ENCODE results near the gene MGMT.
A peak's percentile ranks its signal among the peaks of the same experiment; 100 is the strongest.

MGMT gene

DNA sequence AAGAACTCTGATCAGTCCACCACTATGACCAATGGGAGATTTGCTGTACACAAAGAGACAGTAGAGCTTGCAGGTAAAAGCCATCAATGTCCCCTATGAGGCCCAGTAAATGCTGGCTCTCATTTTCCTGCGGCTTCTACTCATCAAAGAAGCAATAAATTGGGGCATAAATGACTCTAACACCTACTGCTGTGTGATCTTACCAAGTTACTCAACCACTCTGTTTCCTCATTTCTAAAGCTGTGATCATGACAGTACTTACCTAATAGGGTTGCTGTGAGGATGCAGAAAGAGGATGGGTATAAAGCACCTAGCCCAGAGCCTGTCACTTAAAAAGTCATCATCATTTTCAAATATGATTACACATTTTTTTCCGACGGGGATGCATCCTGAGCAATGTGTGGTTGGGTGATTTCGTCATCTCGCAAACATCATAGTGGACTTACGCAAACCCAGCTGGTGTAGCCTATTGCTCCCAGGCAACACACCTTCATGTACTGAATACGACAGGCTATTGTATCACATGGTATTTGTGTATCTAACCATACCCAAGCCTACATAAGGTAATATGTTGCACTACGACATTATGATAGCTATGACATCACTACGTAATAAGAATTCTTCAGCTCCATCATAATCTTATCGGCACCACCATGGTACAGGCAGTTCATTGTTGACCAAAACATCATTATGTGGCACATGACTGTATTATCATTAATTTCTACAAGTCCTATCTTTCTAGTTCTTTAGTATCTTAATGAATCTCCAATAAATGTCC is 7.1 kb upstream of the MGMT start:
- no peak for DNase-seq

GRCh38 chr10:129462257-129462795 is 4.7 kb upstream of the MGMT start:
- no peak for DNase-seq

DNA sequence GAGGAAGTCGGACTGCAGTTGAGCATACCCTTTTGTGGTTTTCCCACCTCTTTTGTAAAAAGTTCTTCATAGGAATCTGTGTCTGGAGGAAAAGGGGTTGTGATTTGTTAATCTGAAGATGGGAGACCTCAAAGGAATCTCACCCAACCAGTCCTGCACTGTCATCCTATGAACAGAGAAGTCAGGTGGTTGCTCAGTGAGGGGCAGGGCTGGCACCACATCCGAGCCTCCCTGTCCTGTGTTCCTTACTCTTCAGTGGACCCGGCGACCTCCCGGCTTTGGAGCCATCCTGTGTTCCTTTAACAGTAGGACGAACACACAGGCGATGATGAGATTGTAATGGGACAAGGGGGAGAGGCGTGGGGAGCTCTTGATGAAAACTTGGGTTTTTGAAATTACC is 2.8 kb upstream of the MGMT start:
- no peak for DNase-seq

- no peak for DNase-seq
Observed at GRCh38 chr10:129465796-129466702, 992 bp upstream of the MGMT start.

DNA sequence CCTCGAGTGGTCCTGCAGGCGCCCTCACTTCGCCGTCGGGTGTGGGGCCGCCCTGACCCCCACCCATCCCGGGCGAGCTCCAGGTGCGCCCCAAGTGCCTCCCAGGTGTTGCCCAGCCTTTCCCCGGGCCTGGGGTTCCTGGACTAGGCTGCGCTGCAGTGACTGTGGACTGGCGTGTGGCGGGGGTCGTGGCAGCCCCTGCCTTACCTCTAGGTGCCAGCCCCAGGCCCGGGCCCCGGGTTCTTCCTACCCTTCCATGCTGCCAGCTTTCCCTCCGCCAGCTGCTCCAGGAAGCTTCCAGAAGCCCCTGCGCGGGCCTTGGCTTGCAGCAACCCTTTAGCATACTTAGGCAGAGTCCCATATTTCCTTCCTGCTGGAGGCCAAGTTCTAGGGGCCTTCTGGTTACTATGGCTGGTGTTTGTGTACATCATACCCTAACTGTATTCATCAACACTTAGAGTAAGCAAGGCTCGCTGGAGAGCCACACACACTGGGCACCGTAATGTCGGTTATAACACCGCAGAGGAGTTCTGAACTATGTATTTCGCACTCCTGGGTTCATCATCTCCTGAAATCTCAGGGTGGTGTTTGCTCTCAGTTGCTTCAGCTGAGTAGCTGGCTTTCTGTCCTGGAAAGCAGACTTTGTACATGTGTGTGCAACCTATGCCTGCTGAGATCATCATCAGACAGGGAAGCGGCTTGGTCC is 471 bp downstream of the MGMT start:
- DNase-seq: no peak

DNA sequence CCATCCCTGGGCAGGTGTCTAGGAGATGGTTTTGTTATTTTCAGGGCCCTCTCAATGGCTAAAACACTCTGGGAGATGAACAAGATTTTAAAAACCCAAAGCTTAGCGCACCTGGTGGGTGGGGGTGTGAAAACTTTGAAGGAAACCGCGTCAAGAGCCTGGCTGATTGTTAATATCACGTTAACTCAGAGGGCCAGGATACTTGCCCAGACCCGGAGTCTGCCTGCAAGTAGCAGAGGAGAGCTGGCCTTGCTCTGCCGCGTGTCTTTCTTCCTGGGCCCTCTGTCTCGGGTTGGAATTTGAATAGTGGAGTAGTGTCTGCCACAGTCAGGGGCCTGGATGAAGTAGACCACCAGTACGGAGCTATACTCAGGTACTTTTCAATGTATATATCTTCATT is 1.1 kb downstream of the MGMT start:
- no peak for DNase-seq

DNA sequence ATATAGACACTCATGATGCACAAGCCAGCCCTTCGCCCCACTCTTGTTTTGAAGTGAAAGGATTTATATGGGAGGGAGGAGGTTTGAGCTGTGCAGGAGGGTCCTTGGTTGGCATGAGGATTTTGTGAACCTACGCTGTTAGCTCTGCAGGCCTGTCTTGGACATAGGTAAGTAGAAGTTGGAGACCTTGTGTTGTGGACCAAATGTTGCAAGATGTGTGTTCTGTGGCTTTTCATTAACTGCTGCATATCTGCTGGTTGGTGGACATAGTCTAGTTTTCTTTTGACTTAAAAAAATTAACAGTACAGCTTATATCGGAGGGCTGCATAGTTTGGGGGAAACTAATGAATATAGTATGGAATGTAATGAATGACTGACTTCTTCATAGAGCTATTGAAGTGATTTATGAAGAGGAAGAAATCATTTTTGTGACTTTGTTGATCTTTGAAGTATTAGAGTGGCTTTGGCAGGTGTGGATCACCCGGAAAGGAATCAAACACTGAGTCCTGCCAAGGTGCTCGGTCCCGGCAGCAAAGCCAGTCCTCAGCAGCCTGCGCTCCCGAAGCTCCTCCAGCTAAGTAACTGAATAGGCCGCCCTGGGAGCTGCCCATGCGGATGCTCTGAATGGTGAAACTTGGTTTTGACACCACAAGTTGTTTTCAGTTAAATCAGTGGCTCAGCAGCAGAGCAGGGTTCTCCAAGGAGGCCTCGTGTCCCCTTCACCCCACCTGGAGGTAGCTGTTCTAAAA is 3.2 kb downstream of the MGMT start:
- DNase-seq: no peak

- DNase-seq: no peak
Observed at GRCh38 chr10:129471447-129472175, 4.6 kb downstream of the MGMT start.

DNA sequence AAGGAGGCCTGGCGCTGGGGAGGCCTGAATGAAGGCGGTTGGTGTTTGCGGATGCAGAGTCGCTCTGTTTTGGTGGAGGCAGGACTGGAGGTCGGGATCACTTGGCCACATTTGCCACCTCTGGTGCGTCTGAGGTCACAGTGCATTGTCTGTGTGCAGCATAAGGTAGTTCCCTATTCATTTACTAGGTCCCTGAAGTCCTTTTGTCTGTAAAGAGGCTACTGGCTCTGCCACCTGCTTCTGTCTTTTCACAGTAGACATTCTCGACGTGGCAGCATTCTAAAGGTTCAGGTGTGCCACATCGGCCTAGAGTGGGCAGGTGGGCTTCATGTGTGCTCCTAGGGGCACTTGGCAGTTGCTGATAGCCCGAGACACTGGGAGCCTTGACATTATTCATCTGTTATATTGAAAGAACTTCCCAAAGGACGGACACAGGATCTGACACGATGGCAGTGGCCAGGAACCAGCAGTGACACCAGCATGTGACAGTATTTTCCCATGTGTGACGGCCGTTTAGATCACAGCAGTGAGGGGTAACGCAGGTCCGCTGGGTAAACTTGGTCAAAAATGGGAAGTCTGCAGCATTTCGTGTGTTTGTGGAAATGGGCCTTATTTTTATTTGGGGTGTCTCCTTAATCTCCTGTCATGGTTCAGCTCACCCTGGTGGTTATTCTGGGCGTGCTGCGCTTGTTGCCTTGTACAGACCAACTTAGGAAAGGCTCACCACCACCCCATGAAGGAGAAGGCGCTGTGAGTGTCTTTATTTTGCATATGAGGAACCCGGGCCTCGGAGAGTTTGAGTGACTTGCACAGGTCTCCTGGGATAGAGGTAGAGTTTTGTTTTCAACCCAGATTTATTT is 5.9 kb downstream of the MGMT start:
- no peak for DNase-seq

GRCh38 chr10:129474642-129475041 is 7.6 kb downstream of the MGMT start:
- no peak for DNase-seq

DNA sequence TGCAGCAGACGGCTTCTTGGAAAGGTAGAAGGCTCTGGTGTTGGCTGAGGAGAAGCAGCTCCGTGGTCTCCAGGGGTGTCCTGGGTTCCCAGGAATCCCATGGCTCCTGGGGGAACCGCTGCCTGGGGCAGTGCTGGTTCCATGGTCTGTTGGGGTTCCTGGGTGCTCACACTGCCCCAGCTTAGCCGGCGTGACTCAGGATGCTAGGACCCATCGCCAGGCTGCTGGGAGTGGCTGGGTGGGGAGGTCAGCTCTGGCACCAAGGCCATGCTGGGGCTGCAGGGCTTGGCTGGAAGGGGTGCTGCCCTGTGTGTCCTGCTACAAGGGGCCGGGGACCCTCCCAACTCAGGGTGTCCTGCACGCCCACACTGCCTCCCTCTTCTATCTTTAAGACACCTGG is 9.4 kb downstream of the MGMT start:
- no peak for DNase-seq

DNA sequence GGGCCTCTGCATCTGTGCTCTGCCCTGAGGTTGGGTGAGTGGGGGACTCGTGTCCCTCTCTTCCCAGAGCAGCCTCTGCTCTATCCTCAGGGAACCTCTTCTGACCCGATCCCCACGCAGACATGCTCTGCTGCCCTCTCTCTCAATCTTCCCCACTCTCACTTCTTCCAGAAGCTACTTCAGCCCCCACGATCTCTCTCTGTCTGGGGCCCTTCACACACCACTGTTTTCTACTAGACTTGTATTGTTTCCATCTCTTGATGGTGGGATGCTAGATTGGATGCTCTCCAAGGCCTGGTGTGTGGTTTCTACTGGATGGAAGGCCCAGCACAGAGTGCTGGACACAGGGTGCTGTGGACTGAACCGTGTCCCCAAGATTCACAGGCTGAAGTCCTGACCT is 10.0 kb downstream of the MGMT start:
- DNase-seq: no peak

DNA sequence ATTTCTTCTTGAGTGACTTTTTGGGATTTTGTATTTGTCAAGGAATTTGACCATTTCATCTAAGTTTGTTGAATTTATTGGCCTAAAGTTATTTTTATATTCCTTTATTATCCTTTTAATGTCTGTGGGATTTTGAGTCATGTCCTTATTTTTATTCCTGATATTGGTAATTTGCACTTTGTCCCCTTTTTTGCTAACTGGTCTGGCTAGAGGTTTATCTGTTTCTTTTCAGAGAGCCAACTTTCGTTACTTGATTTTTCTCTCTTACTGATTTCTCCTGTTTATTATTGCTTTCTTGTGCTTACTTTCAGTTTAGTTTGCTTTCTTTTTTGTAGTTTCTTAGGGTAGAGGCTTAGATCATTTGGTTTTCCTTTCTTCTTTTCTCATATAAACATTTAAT is 14.6 kb downstream of the MGMT start:
- DNase-seq: no peak

- DNase-seq: no peak
Observed at GRCh38 chr10:129483430-129484010, 16.5 kb downstream of the MGMT start.

DNA sequence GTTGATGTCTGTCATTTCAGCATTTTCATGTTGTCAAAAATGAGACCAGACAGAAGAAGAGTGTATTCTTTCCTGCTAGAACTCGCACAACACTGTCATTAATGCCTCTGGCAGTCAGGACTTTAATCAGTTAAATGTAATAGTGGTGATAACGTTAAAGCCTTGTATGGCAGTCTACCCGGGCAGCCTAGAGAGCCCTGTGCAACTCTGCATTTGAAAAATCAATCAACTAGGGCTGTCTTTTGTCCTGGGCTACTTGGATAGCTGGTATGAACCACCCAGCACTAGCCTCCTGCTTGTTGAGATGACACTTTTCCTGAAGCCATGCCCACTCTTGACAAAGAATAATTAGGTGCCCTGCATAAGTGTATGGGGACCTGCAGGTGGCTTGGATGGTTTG is 19.8 kb downstream of the MGMT start:
- no peak for DNase-seq

GRCh38 chr10:129491123-129491734 is 24.2 kb downstream of the MGMT start:
- DNase-seq: peak in 1 of 2 experiments; percentile 2

GRCh38 chr10:129494176-129494575 is 27.1 kb downstream of the MGMT start:
- no peak for DNase-seq

DNA sequence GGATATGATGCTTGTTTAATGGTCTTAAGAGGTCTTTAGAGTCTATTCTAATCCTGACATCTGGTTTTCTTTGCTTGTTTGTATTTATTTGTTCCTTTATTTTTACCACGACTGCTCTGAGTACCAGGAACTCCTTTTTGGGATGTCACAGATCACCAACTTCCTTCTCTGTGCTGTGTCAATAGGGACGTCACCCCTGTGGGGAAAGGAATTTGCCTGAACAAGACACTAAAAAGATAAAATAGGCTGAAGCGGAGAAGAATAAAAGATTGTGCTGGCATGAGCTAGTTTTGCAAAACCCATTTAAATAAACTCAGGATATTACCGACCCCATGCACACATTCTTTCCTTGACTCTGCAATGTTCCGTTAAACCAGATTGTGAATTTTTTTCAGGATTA is 27.7 kb downstream of the MGMT start:
- DNase-seq: no peak

DNA sequence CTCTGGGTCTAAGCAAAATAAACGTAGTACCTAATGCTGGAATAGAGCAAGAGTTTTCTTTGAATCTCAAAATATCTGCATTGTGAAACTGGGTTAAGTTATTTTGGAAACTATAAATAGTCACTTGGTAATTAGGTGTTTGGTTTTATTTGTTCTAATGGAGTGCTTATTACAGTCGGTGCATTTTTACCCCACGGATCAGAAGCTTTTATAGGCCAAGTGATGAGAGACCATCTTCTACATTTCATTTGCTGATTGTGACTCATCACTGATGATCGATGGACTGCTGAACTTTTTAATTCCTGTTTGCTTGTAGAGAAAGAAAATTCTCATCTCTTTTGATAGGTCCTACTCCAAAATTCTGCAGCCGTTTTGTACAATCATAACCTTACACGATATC is 28.2 kb downstream of the MGMT start:
- DNase-seq: no peak

- no peak for DNase-seq
Observed at GRCh38 chr10:129495698-129496097, 28.7 kb downstream of the MGMT start.

Measured in NCI-H1930 (cell line).